HG03175 (cell line): ENCODE results near the gene STK25.
"Not testable (repeated sequence)": the region's sequence is repeated elsewhere in the genome, so short reads cannot be mapped to it uniquely, and the experiment has no call there.

Experiments used
- ATAC-seq: cut with Tn5 transposase; IDR thresholded peaks from one replicate; pipeline ENCODE4 v1.9.1; 2021; ENCODE audit warnings: mild to moderate bottlenecking, moderate library complexity; ENCODE audit not compliant: unreplicated experiment

STK25 gene

GRCh38 chr2:241469746-241470145, 38.6 kb downstream of the STK25 start:
- no peak for ATAC-seq

GRCh38 chr2:241468476-241468781, 40.0 kb downstream of the STK25 start:
- no peak for ATAC-seq

GRCh38 chr2:241467777-241468475, 40.5 kb downstream of the STK25 start:
- no peak for ATAC-seq

- ATAC-seq: no peak
These were observed 42.2 kb downstream of the STK25 start for GRCh38 chr2:241466230-241466629.

- no peak for ATAC-seq
These were observed 42.8 kb downstream of the STK25 start for GRCh38 chr2:241465543-241465942.

- no peak for ATAC-seq
These were observed 44.9 kb downstream of the STK25 start for GRCh38 chr2:241463276-241464135.

GRCh38 chr2:241461693-241462677, 46.4 kb downstream of the STK25 start:
- no peak for ATAC-seq

- ATAC-seq: no peak
These were observed 47.8 kb downstream of the STK25 start for GRCh38 chr2:241460631-241461030.

- no peak for ATAC-seq
These were observed 48.9 kb downstream of the STK25 start for GRCh38 chr2:241459520-241459919.

- ATAC-seq: no peak
These were observed 49.7 kb downstream of the STK25 start for GRCh38 chr2:241458687-241459086.

- ATAC-seq: no peak
These were observed 51.8 kb downstream of the STK25 start for GRCh38 chr2:241456546-241456945.

GRCh38 chr2:241454837-241455485, 53.4 kb downstream of the STK25 start:
- ATAC-seq: no peak

- not testable (repeated sequence) for ATAC-seq
These were observed 54.5 kb downstream of the STK25 start for GRCh38 chr2:241453919-241454318.

- ATAC-seq: no peak
These were observed 56.4 kb downstream of the STK25 start for GRCh38 chr2:241451840-241452506.

- ATAC-seq: not testable (repeated sequence)
These were observed 58.3 kb downstream of the STK25 start for GRCh38 chr2:241450092-241450491.

- ATAC-seq: no peak
These were observed 63.0 kb downstream of the STK25 start for GRCh38 chr2:241445426-241445825.

GRCh38 chr2:241443486-241444223, 64.7 kb downstream of the STK25 start:
- no peak for ATAC-seq
